IPS-18c (cell line): Measurements from ENCODE around the gene MLIP.
"Not testable (repeated sequence)": the region's sequence is repeated elsewhere in the genome, so short reads cannot be mapped to it uniquely, and the experiment has no call there.

Source experiments
- H3K4me3 ChIP-seq: 2 replicates; pipeline ENCODE4 v1.7.0; 2013; ENCODE audit warnings: low read depth, mild to moderate bottlenecking, low read length, moderate library complexity; ENCODE audit not compliant: insufficient read depth
- H3K9me3 ChIP-seq: one replicate; pipeline ENCODE4 v1.6.1; 2013; ENCODE audit warnings: mild to moderate bottlenecking, low read length, moderate library complexity; ENCODE audit not compliant: control insufficient read depth, insufficient read depth

Gene MLIP

DNA sequence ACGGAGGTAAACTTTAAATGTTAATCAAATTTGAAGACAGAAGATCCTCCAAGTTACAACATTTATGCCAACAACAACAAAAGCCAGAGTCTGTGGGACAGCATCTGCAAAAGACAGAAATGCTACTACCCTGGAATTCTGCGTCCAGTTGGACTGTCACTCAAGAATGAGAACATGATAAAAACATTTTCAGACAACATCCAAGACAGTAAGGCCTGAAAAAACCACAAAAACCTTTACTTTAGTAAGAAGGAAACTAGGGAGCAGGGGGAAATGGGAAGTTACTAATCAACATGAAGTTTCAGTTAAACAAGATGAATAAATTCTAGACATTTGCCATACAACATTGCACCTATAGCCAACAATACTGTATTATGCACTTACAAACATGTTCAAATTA is 77.6 kb downstream of the MLIP start:
- no peak overlapping the region for H3K4me3 ChIP-seq
- H3K9me3 ChIP-seq: no peaks in the 10 kb centered on the region

DNA sequence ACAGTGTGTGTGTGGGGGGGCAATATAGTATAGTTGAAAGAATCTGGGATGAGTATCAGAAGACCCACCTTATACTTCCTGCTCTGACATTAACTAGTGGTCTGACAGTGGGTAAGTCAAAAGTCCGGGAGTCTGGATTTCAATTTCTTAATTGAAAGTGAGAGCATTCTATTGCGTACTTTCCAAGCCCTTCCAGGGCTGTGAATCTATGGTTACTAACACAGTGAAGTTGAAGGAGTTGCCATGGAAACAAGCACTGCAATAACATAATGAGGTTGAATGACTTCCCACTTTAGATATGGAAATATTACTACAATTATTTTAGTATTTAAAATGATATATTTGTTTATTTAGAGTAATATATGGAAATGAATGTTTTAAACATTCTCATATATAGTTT is 80.2 kb downstream of the MLIP start:
- Histone ChIP-seq H3K4me3 (no peak overlapping the region), H3K9me3 (no peaks in the 10 kb centered on the region)

DNA sequence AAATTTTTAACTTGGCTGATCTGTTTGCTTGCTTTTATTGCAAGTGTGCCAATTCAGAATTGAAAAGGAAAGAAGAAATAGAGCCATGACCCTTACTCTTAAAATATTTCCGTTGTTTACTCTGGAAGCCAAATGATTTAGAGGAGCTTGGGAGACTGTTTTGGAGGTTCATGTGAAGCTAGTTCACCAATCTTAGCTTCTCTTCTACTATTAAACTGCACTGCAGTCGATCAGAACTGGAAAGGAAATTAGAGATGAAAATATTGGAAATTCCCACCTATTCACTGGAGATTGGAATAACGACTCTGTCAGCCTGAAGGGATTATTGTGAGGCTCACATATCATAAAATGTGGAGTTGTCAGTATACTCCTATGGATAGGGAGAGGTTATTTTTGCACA is 81.8 kb downstream of the MLIP start:
- Histone ChIP-seq H3K9me3 (no peaks in the 10 kb centered on the region), H3K4me3 (no peak overlapping the region)

DNA sequence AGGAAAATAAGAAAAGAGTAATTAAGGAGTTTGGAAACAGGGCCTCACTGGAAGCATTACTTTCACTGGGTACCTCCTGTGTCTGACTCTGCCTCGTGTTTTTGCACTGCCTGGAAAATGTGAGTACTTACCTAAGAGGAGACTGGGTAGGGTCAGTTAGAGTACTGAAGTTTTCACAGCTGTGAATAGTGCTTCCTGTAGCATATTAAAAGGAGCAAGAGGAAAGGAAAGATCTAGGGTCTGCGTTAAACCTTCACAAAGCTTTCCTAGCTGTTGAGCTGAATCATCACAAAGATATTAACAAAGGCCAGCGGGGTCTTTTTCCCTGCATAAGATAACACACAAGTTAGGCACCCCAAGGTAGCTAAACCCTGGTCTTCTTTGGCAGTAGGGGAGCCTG is 82.3 kb downstream of the MLIP start:
- no peaks in the 10 kb centered on the region for H3K9me3 ChIP-seq
- no peak overlapping the region for H3K4me3 ChIP-seq

DNA sequence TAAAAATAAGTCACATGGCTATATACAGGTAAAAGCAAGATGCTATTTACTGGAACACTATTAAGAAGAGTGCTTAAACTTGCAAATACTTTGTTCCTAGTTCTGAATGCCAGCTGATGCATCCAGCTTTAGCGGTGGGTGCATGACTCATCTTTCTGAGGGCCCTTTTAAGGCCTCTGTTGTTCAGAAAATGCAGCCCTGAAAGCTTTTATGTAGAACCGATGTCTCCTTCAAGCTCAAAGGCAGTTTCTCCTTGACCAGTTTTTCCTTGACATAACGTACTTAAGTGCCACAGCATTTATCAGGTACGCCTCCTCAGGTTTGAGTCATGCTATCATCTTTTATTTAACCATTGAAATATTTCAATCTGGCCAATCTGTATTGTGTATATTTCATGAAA is 82.8 kb downstream of the MLIP start:
- Histone ChIP-seq H3K4me3 (no peak overlapping the region), H3K9me3 (no peaks in the 10 kb centered on the region)

DNA sequence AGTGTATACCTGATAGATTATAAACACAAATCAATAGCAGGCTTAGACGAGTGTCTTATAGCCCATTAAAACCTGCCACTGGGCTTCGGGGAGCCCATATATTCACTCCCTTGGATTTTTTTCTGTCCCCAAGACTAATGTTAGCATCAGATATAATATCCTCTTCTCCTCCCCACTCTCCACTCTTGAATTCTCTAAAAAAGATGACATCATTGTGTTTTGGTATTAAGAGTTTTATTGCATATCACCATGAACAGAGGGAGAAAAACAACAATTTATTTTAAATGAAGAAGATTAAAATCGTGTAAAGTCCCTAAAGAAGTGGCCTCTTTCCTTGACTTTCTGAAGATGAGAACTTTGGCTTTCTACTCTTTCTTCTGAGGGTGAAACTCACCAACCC is 84.4 kb downstream of the MLIP start:
- H3K9me3 ChIP-seq: no peaks in the 10 kb centered on the region
- no peak overlapping the region for H3K4me3 ChIP-seq

DNA sequence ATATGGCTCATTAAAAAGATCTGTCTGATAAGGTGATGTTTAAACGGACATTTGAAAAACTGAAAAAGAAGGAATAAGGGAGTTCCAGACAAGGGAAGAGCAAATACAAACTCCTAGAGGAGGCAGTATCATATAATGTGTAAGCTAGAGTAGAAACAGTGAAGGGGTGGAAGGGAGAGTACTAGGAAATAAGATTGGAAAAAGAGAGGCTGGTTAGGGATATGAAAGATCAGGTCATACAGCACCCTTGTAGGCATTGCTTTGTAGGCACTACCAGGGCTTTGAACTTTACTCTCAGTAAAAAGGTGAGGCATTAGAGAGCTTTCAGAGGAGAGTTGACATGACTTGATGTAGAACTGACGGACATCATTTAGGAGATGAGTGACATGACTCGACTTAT is 85.7 kb downstream of the MLIP start:
- no peak overlapping the region for H3K4me3 ChIP-seq
- H3K9me3 ChIP-seq: no peaks in the 10 kb centered on the region

DNA sequence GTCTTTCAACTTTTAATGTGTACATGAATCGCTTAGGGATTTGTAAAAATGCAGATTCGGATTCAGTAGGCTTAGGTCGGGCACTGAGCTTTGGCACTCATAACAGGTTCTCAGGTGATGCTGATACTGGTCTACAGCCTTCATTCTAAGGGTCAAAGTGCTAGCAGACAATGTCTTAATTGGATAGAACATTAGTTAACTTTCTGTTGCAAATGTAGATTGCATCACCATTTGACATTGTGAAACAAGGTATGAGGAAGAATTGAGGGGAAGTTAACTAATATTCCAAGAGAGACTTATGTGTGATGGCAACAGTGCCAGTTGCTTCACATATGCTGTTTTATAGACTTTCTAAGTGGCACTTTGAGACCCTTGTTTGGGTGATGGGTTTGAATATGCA is 86.9 kb downstream of the MLIP start:
- Histone ChIP-seq H3K4me3 (no peak overlapping the region), H3K9me3 (no peaks in the 10 kb centered on the region)

DNA sequence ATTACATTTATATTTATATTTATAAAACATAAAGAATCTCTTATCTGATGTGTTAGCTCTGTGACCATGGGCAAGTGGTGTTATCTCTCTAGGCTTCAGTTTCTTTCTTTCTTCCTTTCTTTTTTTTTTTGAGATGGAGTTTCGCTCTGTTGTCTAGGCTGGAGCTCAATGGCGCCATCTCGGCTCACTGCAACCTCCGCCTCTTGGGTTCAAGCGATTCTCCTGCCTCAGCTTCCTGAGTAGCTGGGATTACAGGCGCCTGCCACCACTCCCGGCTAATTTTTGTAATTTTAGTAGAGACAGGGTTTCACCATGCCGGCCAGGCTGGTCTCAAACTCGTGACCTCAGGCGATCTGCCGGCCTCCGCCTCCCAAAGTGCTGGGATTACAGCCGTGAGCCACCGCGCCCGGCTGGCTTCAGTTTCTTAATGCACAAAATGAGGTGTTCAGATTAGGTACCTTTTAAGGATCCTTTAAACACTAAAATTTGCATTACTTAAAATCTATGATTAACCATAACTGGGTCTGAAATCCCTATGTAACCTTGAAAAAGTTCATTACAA is 92.3 kb downstream of the MLIP start:
- not testable (repeated sequence) for H3K9me3 ChIP-seq

DNA sequence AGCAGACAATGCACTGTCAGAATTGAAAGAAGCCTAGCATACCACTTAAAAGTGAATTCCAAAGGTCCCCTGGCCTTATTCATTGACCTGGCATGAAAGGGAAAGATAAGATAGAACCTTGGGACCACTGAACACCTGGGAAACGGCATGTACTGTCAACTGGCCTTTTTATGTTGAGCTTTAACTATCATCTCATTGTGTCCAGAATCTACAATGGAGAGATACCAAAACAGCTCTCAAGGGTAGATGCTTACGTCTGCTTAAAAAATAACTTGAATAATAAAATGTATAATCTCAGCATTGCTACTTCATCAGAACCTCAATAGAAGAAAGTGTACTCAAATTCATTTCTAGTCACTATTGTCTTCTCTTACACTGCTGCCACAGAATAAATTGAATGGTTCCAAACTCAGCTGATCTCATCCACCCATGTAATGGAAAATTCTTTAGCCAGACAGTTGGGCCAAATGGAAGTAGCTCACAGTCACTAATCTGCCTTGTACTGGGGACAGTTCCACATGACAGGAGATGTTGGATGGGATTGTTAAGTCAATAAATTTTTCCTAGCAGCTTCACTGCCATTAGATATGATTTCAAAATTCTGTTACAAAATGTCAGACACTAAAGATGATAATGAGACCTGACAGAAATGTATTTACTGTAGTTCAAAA is 93.8 kb downstream of the MLIP start:
- H3K9me3 ChIP-seq: no peaks in the 10 kb centered on the region
- H3K4me3 ChIP-seq: no peak overlapping the region

More for the DNA sequence above, 92.3 kb downstream of the MLIP start:
- not testable (repeated sequence) for H3K4me3 ChIP-seq

DNA sequence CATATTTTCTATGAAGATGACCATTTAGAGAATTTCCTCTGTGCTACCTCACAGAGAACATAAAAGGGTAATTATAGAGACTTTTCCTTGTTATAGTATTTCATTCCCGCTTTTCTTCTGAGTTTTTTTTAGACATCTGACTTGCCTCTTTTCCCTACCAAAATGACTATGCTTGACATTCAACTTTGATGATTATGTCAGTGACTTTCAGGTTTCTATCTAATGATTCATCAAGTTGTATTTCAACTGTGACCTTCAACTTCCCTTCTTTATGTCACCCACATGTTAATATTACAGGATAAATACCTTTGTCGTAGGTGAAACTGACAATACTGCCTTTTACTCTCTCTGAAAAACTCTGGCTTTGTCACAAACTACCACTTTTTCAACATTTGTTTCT is 95.3 kb downstream of the MLIP start:
- Histone ChIP-seq H3K4me3 (no peak overlapping the region), H3K9me3 (no peaks in the 10 kb centered on the region)

DNA sequence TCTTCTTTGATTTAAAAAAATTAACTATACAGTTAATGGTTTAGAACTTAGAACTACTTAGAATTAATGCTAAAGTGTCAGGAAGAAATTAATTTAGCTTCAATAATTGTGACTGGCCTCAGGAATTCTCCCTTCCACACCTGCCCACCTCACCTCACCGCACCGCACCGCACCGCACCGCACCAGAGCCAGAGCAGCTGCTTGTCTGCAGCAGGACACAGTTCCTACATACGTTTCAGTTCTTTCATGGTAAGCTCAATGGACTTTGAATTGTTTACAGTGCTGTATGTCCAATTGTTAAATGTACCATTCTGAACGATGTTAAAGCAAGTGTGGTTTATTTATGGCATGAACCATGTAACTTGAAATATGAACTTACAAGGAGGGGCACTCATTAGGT is 98.7 kb downstream of the MLIP start:
- H3K9me3 ChIP-seq, H3K4me3 ChIP-seq: not testable (repeated sequence)

DNA sequence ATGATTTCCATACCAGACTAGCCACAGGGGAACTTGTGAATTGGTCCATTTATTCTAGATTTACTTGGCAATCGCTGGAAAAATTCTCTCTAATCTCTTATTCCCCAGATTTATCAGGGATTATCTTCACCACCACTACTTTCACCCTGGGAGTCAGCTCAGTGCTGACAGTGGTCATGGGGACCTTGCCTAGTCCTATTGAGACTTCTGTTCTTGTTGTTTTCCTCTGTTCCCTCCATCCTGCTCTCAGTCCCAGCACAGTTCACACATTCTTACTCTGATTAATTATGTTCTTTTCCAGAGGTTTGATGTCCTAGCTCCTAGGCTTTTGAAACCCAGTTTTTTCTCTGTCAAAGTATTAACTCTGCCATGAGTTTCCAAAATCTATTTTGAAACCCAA is 103.0 kb downstream of the MLIP start:
- Histone ChIP-seq H3K9me3 (no peaks in the 10 kb centered on the region), H3K4me3 (no peak overlapping the region)

DNA sequence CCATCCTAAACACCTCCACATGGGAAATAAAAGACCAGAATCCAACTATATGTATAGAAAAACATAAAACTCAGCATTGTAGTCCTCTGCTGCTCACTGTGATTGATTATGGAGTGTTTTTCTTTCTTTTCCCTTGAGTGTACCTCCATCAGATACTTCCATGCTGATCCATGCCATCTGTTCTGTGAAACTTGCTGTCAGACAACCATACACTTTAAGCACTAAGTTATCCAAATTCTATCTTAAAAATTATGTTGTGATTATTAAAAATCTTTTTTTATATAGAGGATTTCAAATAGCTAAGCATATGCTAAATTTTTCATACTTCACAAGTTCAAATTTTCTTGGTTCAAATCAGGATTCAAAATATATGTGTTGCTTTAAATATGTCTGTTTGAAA is 105.1 kb downstream of the MLIP start:
- H3K4me3 ChIP-seq: no peak overlapping the region
- H3K9me3 ChIP-seq: no peaks in the 10 kb centered on the region

DNA sequence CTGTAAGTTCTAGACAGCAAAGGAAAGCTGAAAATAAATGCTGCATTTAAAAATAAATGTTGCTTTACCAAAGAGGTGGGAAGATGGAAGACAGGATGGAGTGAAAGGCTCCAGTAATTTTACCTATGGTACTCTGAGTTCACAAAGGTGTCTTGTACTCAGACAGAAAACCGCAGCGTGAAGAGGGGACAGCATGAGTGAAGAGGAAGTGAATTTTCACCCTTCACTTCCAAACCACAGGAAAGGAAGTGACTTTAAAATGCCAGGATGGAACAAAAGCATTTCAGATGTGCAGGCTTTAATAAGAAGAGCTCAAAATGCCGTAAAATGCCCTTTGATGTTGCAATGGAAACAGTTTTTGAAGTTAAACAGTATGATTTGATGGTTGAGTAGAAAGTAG is 105.8 kb downstream of the MLIP start:
- Histone ChIP-seq H3K9me3 (no peaks in the 10 kb centered on the region), H3K4me3 (no peak overlapping the region)

DNA sequence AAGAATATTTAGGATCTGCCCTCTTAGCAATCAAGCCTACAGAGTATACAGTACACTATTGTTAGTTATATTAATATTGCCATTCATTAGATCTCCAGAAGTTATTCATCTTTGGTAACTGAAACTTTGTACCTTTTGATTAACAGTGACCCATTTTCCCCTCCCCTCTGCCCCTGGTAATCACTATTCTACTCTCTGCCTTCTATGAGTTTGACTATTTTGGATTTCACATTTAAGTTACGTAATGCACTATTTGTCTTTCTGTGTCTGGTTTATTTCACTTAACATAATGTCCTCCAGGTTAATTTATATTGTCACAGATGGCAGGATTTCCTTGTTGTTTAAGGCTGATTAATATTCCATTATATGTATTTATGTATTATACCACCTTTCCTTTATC is 111.0 kb downstream of the MLIP start:
- no peaks in the 10 kb centered on the region for H3K9me3 ChIP-seq

DNA sequence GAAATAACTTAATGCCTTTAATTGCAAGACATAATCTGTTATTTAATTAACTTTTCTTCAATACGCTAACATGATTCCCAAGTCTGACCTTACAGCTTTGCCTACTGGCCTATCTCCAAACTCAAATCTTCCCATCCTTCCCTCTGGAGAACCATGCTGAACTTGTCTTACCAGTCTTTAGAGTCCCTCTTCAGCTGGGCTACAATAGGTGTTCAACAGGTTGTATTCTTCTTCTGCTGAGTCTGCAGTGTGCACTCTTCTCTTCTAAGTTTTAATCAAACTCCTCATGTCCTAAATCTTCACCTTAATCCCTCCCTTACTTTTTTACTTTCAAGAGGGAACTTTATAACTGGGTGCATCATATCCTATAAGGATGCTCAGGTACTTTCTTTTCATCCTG is 121.5 kb downstream of the MLIP start:
- no peak overlapping the region for H3K4me3 ChIP-seq

More for the DNA sequence above, 111.0 kb downstream of the MLIP start:
- H3K4me3 ChIP-seq: no peak overlapping the region

DNA sequence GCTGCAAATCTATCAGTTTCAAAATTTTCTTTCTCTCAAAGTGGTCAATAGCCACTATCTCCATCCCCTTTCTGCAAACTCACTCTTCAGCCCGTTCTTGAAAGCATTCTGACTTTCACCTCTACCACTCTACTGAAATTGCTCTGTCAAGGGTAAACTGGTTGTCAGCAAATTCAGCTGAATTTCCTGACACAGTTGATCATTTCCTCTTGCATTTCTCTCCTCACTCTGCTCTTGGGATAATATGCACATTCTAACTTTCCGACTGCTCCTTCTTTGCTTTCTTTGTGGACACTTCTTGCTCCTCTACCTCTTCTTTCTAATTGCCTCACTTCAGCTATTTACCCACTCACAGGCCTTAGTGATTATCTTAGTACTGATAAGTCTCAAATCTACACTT is 123.3 kb downstream of the MLIP start:
- Histone ChIP-seq H3K4me3 (no peak overlapping the region), H3K9me3 (no peaks in the 10 kb centered on the region)

More for the DNA sequence above, 121.5 kb downstream of the MLIP start:
- no peaks in the 10 kb centered on the region for H3K9me3 ChIP-seq

DNA sequence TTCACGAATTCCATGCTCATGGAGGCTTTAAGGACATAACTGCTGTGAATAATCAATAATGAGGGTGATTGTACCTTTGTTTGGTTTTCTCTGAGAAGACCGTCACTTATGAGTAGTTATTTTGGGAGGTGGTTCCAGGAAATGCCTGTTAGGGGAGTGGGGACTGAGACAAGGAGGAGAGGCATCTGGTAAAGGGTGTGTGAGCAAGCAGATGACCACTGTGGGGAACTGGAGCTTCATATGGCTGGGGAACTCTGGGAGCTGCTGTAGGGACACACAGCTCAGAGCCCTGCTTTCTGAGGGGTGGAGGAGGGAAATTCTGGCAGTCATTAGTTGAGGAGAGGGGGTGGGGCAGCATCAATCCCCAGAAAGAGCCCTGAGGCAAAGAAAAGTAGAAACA is 125.7 kb downstream of the MLIP start:
- Histone ChIP-seq H3K4me3 (no peak overlapping the region), H3K9me3 (no peaks in the 10 kb centered on the region)
